ENCODE measurements around the gene INPP5J.
A peak's percentile ranks its signal among the peaks of the same experiment; 100 is the strongest.

INPP5J gene

DNA sequence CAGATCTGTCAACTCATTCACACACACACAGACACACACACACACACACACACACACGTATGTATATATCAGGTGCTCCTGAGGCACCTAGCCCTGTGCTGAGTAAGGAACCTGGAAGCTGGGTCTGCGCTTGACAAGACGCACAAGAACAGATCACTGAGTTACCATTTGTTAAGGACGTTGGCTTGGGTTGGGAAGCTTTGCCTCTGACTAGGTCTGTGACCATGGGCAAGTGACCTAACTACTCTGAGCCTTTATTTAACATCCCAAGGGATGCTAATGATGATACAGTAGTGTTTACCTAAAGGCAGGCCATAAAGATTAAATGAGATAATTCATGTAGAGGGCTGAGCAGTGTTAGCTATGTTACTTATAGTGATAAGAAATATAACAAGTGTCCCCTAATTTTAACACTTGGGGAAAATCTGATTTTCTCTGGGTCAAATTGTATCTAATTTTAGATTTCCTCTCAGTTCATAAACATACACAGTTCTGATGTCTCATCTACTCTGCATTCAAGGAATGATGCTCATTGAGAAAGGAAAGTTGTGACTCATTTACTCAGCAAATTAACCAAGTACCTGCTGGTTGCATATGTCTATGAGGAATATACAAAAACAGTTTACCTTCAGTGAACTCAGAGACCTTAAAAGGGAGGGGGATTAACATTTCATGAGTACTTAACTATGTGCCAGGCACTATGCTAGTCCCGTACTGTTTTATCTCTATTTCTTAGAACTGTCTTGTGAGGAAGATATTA lies 50.8 kb downstream of the INPP5J start:
- peaks cover 19 to 21% of the 10 kb centered on the region in 2 experiments for H3K4me1 ChIP-seq (ENCODE audit: control insufficient read depth in 1 of 2, insufficient read depth in 1 of 2, low read depth in 1 of 2, low read length in 1 of 2)
- no peak overlapping the region for H3K4me3 ChIP-seq (ENCODE audit: low read depth in 1 of 2, low read length in 1 of 2)
- H3K27me3 ChIP-seq: no peaks in the 10 kb centered on the region
- H3K36me3 ChIP-seq: peaks cover 13% of the 10 kb centered on the region
- TF ChIP-seq, protein P1, sequence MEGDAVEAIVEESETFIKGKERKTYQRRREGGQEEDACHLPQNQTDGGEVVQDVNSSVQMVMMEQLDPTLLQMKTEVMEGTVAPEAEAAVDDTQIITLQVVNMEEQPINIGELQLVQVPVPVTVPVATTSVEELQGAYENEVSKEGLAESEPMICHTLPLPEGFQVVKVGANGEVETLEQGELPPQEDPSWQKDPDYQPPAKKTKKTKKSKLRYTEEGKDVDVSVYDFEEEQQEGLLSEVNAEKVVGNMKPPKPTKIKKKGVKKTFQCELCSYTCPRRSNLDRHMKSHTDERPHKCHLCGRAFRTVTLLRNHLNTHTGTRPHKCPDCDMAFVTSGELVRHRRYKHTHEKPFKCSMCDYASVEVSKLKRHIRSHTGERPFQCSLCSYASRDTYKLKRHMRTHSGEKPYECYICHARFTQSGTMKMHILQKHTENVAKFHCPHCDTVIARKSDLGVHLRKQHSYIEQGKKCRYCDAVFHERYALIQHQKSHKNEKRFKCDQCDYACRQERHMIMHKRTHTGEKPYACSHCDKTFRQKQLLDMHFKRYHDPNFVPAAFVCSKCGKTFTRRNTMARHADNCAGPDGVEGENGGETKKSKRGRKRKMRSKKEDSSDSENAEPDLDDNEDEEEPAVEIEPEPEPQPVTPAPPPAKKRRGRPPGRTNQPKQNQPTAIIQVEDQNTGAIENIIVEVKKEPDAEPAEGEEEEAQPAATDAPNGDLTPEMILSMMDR (IDR thresholded peaks at IDR 0.05): no peak
- peak overlapping the region; percentile 92 for H3K27ac ChIP-seq
- H3K9me3 ChIP-seq: no peaks in the 10 kb centered on the region

DNA sequence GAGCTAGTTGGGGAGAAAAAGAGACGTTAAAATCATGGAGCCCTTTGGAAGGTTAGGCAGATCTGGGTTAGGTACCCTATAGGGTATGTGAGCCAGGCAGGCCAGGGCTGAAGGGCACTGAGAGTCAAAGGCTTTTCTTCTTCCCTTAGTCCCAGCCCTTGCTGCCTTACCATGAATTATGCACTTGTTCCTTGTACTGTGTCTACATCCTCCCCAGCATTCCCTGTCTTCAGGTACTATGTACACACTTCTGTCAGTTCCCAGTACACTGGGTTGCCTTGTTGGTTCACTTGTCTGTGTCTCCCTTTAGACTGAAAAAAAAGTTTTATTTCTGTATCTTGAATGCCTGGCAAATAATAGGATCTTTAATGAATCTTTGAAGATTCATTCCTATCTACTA lies 54.2 kb downstream of the INPP5J start:
- TF ChIP-seq, protein P1 (IDR thresholded peaks at IDR 0.05): no peak
- H3K36me3 ChIP-seq: peaks cover 13% of the 10 kb centered on the region
- H3K9me3 ChIP-seq: no peaks in the 10 kb centered on the region
- H3K4me3 ChIP-seq (ENCODE audit: low read depth in 1 of 2, low read length in 1 of 2): no peak overlapping the region
- no peak overlapping the region for H3K27ac ChIP-seq
- H3K4me1 ChIP-seq (ENCODE audit: control insufficient read depth in 1 of 2, insufficient read depth in 1 of 2, low read depth in 1 of 2, low read length in 1 of 2): peaks cover 10 to 12% of the 10 kb centered on the region in 2 experiments
- H3K27me3 ChIP-seq: no peaks in the 10 kb centered on the region

GRCh38 chr22:31177420-31178162 lies 54.8 kb downstream of the INPP5J start:
- H3K36me3 ChIP-seq: peaks cover 17% of the 10 kb centered on the region
- no peak overlapping the region for H3K27ac ChIP-seq
- no peaks in the 10 kb centered on the region for H3K27me3 ChIP-seq
- no peak overlapping the region for H3K4me3 ChIP-seq (ENCODE audit: low read depth in 1 of 2, low read length in 1 of 2)
- TF ChIP-seq, protein P1 (IDR thresholded peaks at IDR 0.05): no peak
- H3K4me1 ChIP-seq (ENCODE audit: control insufficient read depth in 1 of 2, insufficient read depth in 1 of 2, low read depth in 1 of 2, low read length in 1 of 2): peaks cover 4 to 6% of the 10 kb centered on the region in 2 experiments
- H3K9me3 ChIP-seq: no peaks in the 10 kb centered on the region

DNA sequence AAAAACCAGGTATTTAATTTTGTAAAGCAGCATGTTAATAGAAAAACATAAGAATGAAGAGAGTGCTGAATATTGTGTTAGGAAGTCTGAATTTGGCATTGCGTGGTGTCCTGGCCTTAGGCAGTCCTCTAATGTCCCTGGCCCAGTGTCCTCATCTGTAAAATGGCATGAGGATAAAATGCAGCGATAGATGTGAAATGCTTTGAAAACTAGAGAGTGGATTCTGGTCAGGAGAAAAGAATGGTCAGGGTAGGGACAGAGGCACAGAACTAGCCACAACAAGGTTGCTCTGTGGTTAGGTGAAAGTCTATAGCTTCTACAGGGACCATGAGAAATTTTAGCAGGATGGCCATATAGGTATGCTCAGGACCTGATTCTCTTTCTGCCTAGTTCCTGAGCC lies 56.1 kb downstream of the INPP5J start:
- Histone ChIP-seq H3K36me3 (peaks cover 20% of the 10 kb centered on the region), H3K27ac (no peak overlapping the region), H3K4me3 (ENCODE audit: low read depth in 1 of 2, low read length in 1 of 2) (no peak overlapping the region), H3K9me3 (no peaks in the 10 kb centered on the region), H3K27me3 (no peaks in the 10 kb centered on the region), H3K4me1 (ENCODE audit: control insufficient read depth in 1 of 2, insufficient read depth in 1 of 2, low read depth in 1 of 2, low read length in 1 of 2) (no peaks in the 10 kb centered on the region)
- TF ChIP-seq, protein P1 (IDR thresholded peaks at IDR 0.05): no peak

GRCh38 chr22:31179345-31179744 lies 56.6 kb downstream of the INPP5J start:
- TF ChIP-seq, protein P1 (IDR thresholded peaks at IDR 0.05): no peak
- H3K36me3 ChIP-seq: peaks cover 20% of the 10 kb centered on the region
- H3K27me3 ChIP-seq: no peaks in the 10 kb centered on the region
- no peaks in the 10 kb centered on the region for H3K4me1 ChIP-seq (ENCODE audit: control insufficient read depth in 1 of 2, insufficient read depth in 1 of 2, low read depth in 1 of 2, low read length in 1 of 2)
- H3K4me3 ChIP-seq (ENCODE audit: low read depth in 1 of 2, low read length in 1 of 2): no peak overlapping the region
- H3K27ac ChIP-seq: no peak overlapping the region
- no peaks in the 10 kb centered on the region for H3K9me3 ChIP-seq

All from neutrophil (primary cell).